NCI-H82 treated with DMSO at 0.1 percent for 48 hours (cell line): ENCODE results near the gene DENND4C.
"Not testable (repeated sequence)": the region's sequence is repeated elsewhere in the genome, so short reads cannot be mapped to it uniquely, and the experiment has no call there.

Experiments
- DNase-seq: peaks from one replicate; lab custom pipeline; 2025; ENCODE audit not compliant: unreplicated experiment; lab: John Stamatoyannopoulos, UW

The DENND4C gene

GRCh38 chr9:19230355-19231125, at the start of gene DENND4C:
TSS of gene DENND4C (plus strand) at chr9:19230693. CDS start at chr9:19276175, 45,482 bp downstream.
- DNase-seq = peak; percentile 62

- DNase-seq = no peak
Observed at GRCh38 chr9:19180991-19181390, 49.5 kb upstream of the DENND4C start.

- DNase-seq = no peak
Observed at GRCh38 chr9:19181561-19181960, 48.9 kb upstream of the DENND4C start.

GRCh38 chr9:19184144-19184917, 46.2 kb upstream of the DENND4C start:
- DNase-seq = no peak

GRCh38 chr9:19185191-19185590, 45.3 kb upstream of the DENND4C start:
- no peak for DNase-seq

- DNase-seq = no peak
Observed at GRCh38 chr9:19186232-19186631, 44.3 kb upstream of the DENND4C start.

- DNase-seq = no peak
Observed at GRCh38 chr9:19188771-19189170, 41.7 kb upstream of the DENND4C start.

- DNase-seq = no peak
Observed at GRCh38 chr9:19192202-19193028, 38.1 kb upstream of the DENND4C start.

- no peak for DNase-seq
Observed at GRCh38 chr9:19193029-19193324, 37.5 kb upstream of the DENND4C start.

GRCh38 chr9:19193358-19193973, 37.0 kb upstream of the DENND4C start:
- not testable (repeated sequence) for DNase-seq

- no peak for DNase-seq
Observed at GRCh38 chr9:19198406-19198805, 32.1 kb upstream of the DENND4C start.

- no peak for DNase-seq
Observed at GRCh38 chr9:19199012-19199411, 31.5 kb upstream of the DENND4C start.

GRCh38 chr9:19200229-19200628, 30.3 kb upstream of the DENND4C start:
- DNase-seq = no peak

GRCh38 chr9:19201899-19202891, 28.3 kb upstream of the DENND4C start:
- no peak for DNase-seq

GRCh38 chr9:19203058-19203457, 27.4 kb upstream of the DENND4C start:
- no peak for DNase-seq

- no peak for DNase-seq
Observed at GRCh38 chr9:19208653-19209052, 21.8 kb upstream of the DENND4C start.

GRCh38 chr9:19209188-19209587, 21.3 kb upstream of the DENND4C start:
- DNase-seq = no peak

- no peak for DNase-seq
Observed at GRCh38 chr9:19213823-19214222, 16.7 kb upstream of the DENND4C start.

- no peak for DNase-seq
Observed at GRCh38 chr9:19216466-19216865, 14.0 kb upstream of the DENND4C start.

GRCh38 chr9:19221326-19221725, 9.2 kb upstream of the DENND4C start:
- DNase-seq = no peak
